BE2C (cell line): ENCODE measurements around the gene SEPTIN8.

Experiments used
- DNase-seq: peaks from one replicate; pipeline ENCODE4 v3.0.0-alpha.2; 2020
- H3K27me3 ChIP-seq: fragments of 250-450 bp; sonication (Bioruptor Pico); 2 replicates; pipeline ENCODE4 v1.5.1; 2020; ENCODE audit warnings: mild to moderate bottlenecking
- H3K36me3 ChIP-seq: fragments of 250-450 bp; sonication (Bioruptor Pico); 2 replicates; pipeline ENCODE4 v1.5.1; 2020; ENCODE audit warnings: mild to moderate bottlenecking
- H3K4me1 ChIP-seq: fragments of 250-450 bp; sonication (Bioruptor Pico); 2 replicates; pipeline ENCODE4 v1.5.1; 2020
- H3K4me3 ChIP-seq: 2 replicates; pipeline ENCODE4 v1.5.1; 2011; ENCODE audit warnings: low read depth, low read length
- H3K9me3 ChIP-seq: fragments of 250-450 bp; sonication (Bioruptor Pico); 2 replicates; pipeline ENCODE4 v1.5.1; 2020
- CTCF ChIP-seq: IDR thresholded peaks from 2 replicates; pipeline ENCODE4 v1.5.1; 2012; ENCODE audit warnings: mild to moderate bottlenecking, low read depth, low read length

SEPTIN8 gene

GRCh38 chr5:132747616-132748440, 29.2 kb downstream of the SEPTIN8 start:
- H3K9me3 ChIP-seq: no peaks in the 10 kb centered on the region
- H3K27me3 ChIP-seq: no peaks in the 10 kb centered on the region; the same call in 1 of the 2 replicates
- no peaks in the 10 kb centered on the region for H3K36me3 ChIP-seq
- DNase-seq: no peak
- no peak overlapping the region for H3K4me3 ChIP-seq
- H3K4me1 ChIP-seq: no peaks in the 10 kb centered on the region
- no peak for TF ChIP-seq CTCF

GRCh38 chr5:132746954-132747615, 30.0 kb downstream of the SEPTIN8 start, which contains the start of gene CCNI2:
CCNI2 (plus strand) TSS chr5:132747426; CDS start chr5:132747496, 70 bp downstream.
- DNase-seq: peak; percentile 32
- Histone ChIP-seq H3K4me1 (no peaks in the 10 kb centered on the region), H3K27me3 (no peaks in the 10 kb centered on the region; the same call in 1 of the 2 replicates), H3K4me3 (peak within 1 kb of the TSS; percentile 64), H3K36me3 (no peaks in the 10 kb centered on the region), H3K9me3 (no peaks in the 10 kb centered on the region; the same call in 1 of the 2 replicates)
- TF ChIP-seq CTCF: peak; percentile 55

GRCh38 chr5:132746592-132746953, 30.5 kb downstream of the SEPTIN8 start:
- no peak for DNase-seq
- H3K27me3 ChIP-seq: no peaks in the 10 kb centered on the region; the same call in 1 of the 2 replicates
- TF ChIP-seq CTCF: no peak
- H3K36me3 ChIP-seq: no peaks in the 10 kb centered on the region
- H3K4me3 ChIP-seq: peak overlapping the region; percentile 64
- no peaks in the 10 kb centered on the region; the same call in 1 of the 2 replicates for H3K9me3 ChIP-seq
- H3K4me1 ChIP-seq: no peaks in the 10 kb centered on the region

- Histone ChIP-seq H3K36me3 (no peaks in the 10 kb centered on the region), H3K4me3 (no peak overlapping the region), H3K9me3 (no peaks in the 10 kb centered on the region; the same call in 1 of the 2 replicates), H3K4me1 (no peaks in the 10 kb centered on the region), H3K27me3 (no peaks in the 10 kb centered on the region; the same call in 1 of the 2 replicates)
- DNase-seq: no peak
- TF ChIP-seq CTCF: no peak
Observed at GRCh38 chr5:132744659-132745058, 32.4 kb downstream of the SEPTIN8 start.

- Histone ChIP-seq H3K36me3 (no peaks in the 10 kb centered on the region), H3K4me1 (no peaks in the 10 kb centered on the region), H3K4me3 (no peak overlapping the region), H3K9me3 (no peaks in the 10 kb centered on the region; the same call in 1 of the 2 replicates), H3K27me3 (no peaks in the 10 kb centered on the region; the same call in 1 of the 2 replicates)
- DNase-seq: no peak
- no peak for TF ChIP-seq CTCF
Observed at GRCh38 chr5:132742626-132743025, 34.4 kb downstream of the SEPTIN8 start.
